IMR-90 (cell line): ENCODE data around the gene ICAM2. TPM values are rescaled to one million over a fixed set of nuclear protein-coding genes. Genes with fewer than 3 reads are reported as not detected.

Experiments used
- ATAC-seq: fragments of 200-7000 bp; cut with Tn5 transposase; 2 replicates; pipeline ENCODE4 v1.9.1; 2020; ENCODE audit warnings: low read depth, mild to moderate bottlenecking, moderate library complexity
- BruUV-seq: library from RNA; stranded (reverse); fragments of 400-500 nt; replicated peaks from 2 replicates; lab custom pipeline; 2021; lab: Mats Ljungman, UMichigan
- CTCF ChIA-PET: fragments of 300-600 bp; formaldehyde crosslinking; extraction: SDS; loops from one replicate; lab custom pipeline; 2021; ENCODE audit warnings: antibody characterized with exemption; lab: Yijun Ruan, JAX
- POLR2A ChIA-PET: fragments of 300-600 bp; sonication (Branson Sonifier 250); formaldehyde crosslinking; loops from one replicate; lab custom pipeline; 2022; ENCODE audit warnings: antibody characterized with exemption; ENCODE audit not compliant: unreplicated experiment; lab: Charles Lee
- DNase-seq: peaks from one replicate; pipeline ENCODE4 v3.0.0; 2013
- H2AFZ ChIP-seq: replicated peaks from 2 replicates; pipeline ENCODE3; 2013; ENCODE audit warnings: low read length, mild to moderate bottlenecking; ENCODE audit not compliant: poor library complexity
- H2AK5ac ChIP-seq: 2 replicates; pipeline ENCODE4 v1.6.1; 2013; ENCODE audit warnings: low read depth, low read length, inconsistent platforms
- H2AK9ac ChIP-seq: replicated peaks from 2 replicates; pipeline ENCODE3; 2013; ENCODE audit warnings: mild to moderate bottlenecking, low read depth, low read length, moderate library complexity; ENCODE audit not compliant: poor library complexity
- H2BK120ac ChIP-seq: 2 replicates; pipeline ENCODE4 v1.6.1; 2013; ENCODE audit warnings: low read depth, low read length, inconsistent platforms
- H2BK15ac ChIP-seq: 3 replicates; pipeline ENCODE4 v1.6.1; 2013; ENCODE audit warnings: low read depth, low read length, inconsistent platforms
- H2BK20ac ChIP-seq: 2 replicates; pipeline ENCODE4 v1.6.1; 2013; ENCODE audit warnings: low read depth, mild to moderate bottlenecking, inconsistent platforms, low read length, moderate library complexity
- H2BK5ac ChIP-seq: 2 replicates; pipeline ENCODE4 v1.6.1; 2013; ENCODE audit warnings: mild to moderate bottlenecking, low read depth, low read length, inconsistent platforms; ENCODE audit not compliant: poor library complexity, severe bottlenecking
- H3K14ac ChIP-seq: replicated peaks from 2 replicates; pipeline ENCODE4 v1.6.1; 2013; ENCODE audit warnings: low read depth, low read length, inconsistent platforms
- H3K18ac ChIP-seq: 2 replicates; pipeline ENCODE4 v1.6.1; 2013; ENCODE audit warnings: low read depth, low read length, control low read depth
- H3K23ac ChIP-seq: 2 replicates; pipeline ENCODE4 v1.6.1; 2013; ENCODE audit warnings: low read depth, low read length, inconsistent platforms
- H3K27ac ChIP-seq: 2 replicates; pipeline ENCODE4 v1.5.1; 2013; ENCODE audit warnings: mild to moderate bottlenecking, control low read depth, low read length; ENCODE audit not compliant: insufficient read depth
- H3K27me3 ChIP-seq: 2 replicates; pipeline ENCODE4 v1.6.1; 2013; ENCODE audit warnings: low read length; ENCODE audit not compliant: control insufficient read depth, insufficient read depth
- H3K36me3 ChIP-seq: 2 replicates; pipeline ENCODE4 v1.6.1; 2013; ENCODE audit warnings: low read length, mixed read lengths; ENCODE audit not compliant: control insufficient read depth, insufficient read depth
- H3K4ac ChIP-seq: 2 replicates; pipeline ENCODE4 v1.6.1; 2013; ENCODE audit warnings: low read depth, low read length, inconsistent platforms
- H3K4me1 ChIP-seq: 2 replicates; pipeline ENCODE4 v1.6.1; 2013; ENCODE audit warnings: low read length, mixed read lengths; ENCODE audit not compliant: control insufficient read depth, insufficient read depth
- H3K4me2 ChIP-seq: 2 replicates; pipeline ENCODE4 v1.6.1; 2013; ENCODE audit warnings: low read depth, mild to moderate bottlenecking, control low read depth, low read length, moderate library complexity
- H3K4me3 ChIP-seq: 2 replicates; pipeline ENCODE4 v1.5.1; 2013; ENCODE audit warnings: low read depth, mild to moderate bottlenecking, control low read depth, low read length, moderate library complexity; ENCODE audit not compliant: insufficient read depth
- H3K56ac ChIP-seq: 2 replicates; pipeline ENCODE4 v1.6.1; 2013; ENCODE audit warnings: low read length, inconsistent platforms; ENCODE audit not compliant: insufficient read depth; ENCODE audit errors: extremely low read depth
- H3K79me1 ChIP-seq, 2 experiments: 2 replicates each; pipeline ENCODE4 v1.6.1; 2013; ENCODE audit warnings: low read length in 2 of 2, inconsistent platforms in 1 of 2, low read depth in 1 of 2
- H3K9ac ChIP-seq: 2 replicates; pipeline ENCODE4 v1.6.1; 2013; ENCODE audit warnings: low read depth, low read length, control low read depth
- H3K9me1 ChIP-seq: 2 replicates; pipeline ENCODE4 v1.6.1; 2013; ENCODE audit warnings: low read length, inconsistent platforms; ENCODE audit not compliant: insufficient read depth
- H3K9me3 ChIP-seq: 2 replicates; pipeline ENCODE4 v1.6.1; 2013; ENCODE audit warnings: low read length; ENCODE audit not compliant: control insufficient read depth, insufficient read depth
- H4K20me1 ChIP-seq: 2 replicates; pipeline ENCODE4 v1.6.1; 2013; ENCODE audit warnings: low read length, inconsistent platforms; ENCODE audit not compliant: insufficient read depth
- H4K5ac ChIP-seq: 2 replicates; pipeline ENCODE4 v1.6.1; 2013; ENCODE audit warnings: mild to moderate bottlenecking, low read depth, low read length, control low read depth
- H4K8ac ChIP-seq, 2 experiments: 2 replicates each; pipeline ENCODE4 v1.6.1; 2013; ENCODE audit warnings: low read depth in 2 of 2, low read length in 2 of 2, control low read depth in 1 of 2, inconsistent platforms in 1 of 2
- H4K91ac ChIP-seq: 2 replicates; pipeline ENCODE4 v1.6.1; 2013; ENCODE audit warnings: low read depth, low read length, inconsistent platforms; ENCODE audit not compliant: insufficient read depth
- CEBPB ChIP-seq: IDR thresholded peaks from 2 replicates; pipeline ENCODE4 v1.6.1; 2012; ENCODE audit warnings: low read depth, low read length, improper control_type of control experiment
- CTCF ChIP-seq: conservative IDR thresholded peaks from 2 replicates; pipeline ENCODE4 v1.5.1; 2012; ENCODE audit warnings: mild to moderate bottlenecking, low read depth, low read length, improper control_type of control experiment
- ELK1 ChIP-seq: fragments of 150-350 bp; IDR thresholded peaks from 2 replicates; pipeline ENCODE4 v1.6.1; 2016; ENCODE audit warnings: low read depth, mild to moderate bottlenecking, low read length, moderate library complexity, borderline replicate concordance
- FOS ChIP-seq: fragments of 150-350 bp; IDR thresholded peaks from 2 replicates; pipeline ENCODE4 v1.6.1; 2016; ENCODE audit warnings: low read depth, low read length
- MAFK ChIP-seq: IDR thresholded peaks from 2 replicates; pipeline ENCODE4 v1.6.1; 2012; ENCODE audit warnings: low read depth, low read length, improper control_type of control experiment
- MAZ ChIP-seq: IDR thresholded peaks from 2 replicates; pipeline ENCODE4 v1.6.1; 2012; ENCODE audit warnings: low read depth, mild to moderate bottlenecking, low read length, improper control_type of control experiment, moderate library complexity, borderline replicate concordance
- RAD21 ChIP-seq: IDR thresholded peaks from 2 replicates; pipeline ENCODE4 v1.6.1; 2012; ENCODE audit warnings: low read length, improper control_type of control experiment
- SMC3 ChIP-seq: fragments of 150-350 bp; IDR thresholded peaks from 2 replicates; pipeline ENCODE4 v1.6.1; 2016; ENCODE audit warnings: low read depth, mild to moderate bottlenecking, antibody characterized with exemption, low read length, moderate library complexity
- WGBS, 2 experiments: methylation state at CpG; one replicate each; pipeline versions ENCODE4 v1.1.5 to v1.1.7; 2013; ENCODE audit warnings: missing lambda C conversion rate in 2 of 2; ENCODE audit not compliant: insufficient read length in 1 of 2; ENCODE audit errors: extremely low coverage in 2 of 2; 5-methylcytosine and 5-hydroxymethylcytosine counted together
- dilution Hi-C: fragments of 300-500 bp; cut with HindIII; formaldehyde crosslinking; loops from one replicate; pipeline ENCODE4 v1.14.3; 2018; ENCODE audit warnings: low sequenced_read_pairs; ENCODE audit not compliant: unreplicated experiment
- in situ Hi-C: fragments of 300-500 bp; cut with MboI; formaldehyde crosslinking; loops from 3 replicates; pipeline ENCODE4 v1.14.3; 2019; ENCODE audit warnings: low sequenced_read_pairs, inconsistent platforms, mixed read lengths
- intact Hi-C: fragments of 100-400 bp; cut with micrococcal nuclease; formaldehyde crosslinking; loops from 2 replicates; pipeline ENCODE4 v1.10.0; 2022
- polyA plus RNA-seq, 3 experiments: library from polyadenylated mRNA; depleted of rRNA; stranded (reverse); fragments of >200 nt; gene quantifications; 2 replicates each; pipeline ENCODE4 v1.2.3, GENCODE V29; 2012; ENCODE audit warnings: low replicate concordance in 1 of 3
- total RNA-seq: library from RNA; depleted of rRNA; stranded (reverse); fragments of >200 nt; gene quantifications from 2 replicates; pipeline ENCODE4 v1.2.3, GENCODE V29; 2012

ICAM2 gene
- total and polyA plus RNA-seq, 2 of the 4 experiments (the other 2 are of a cell fraction) = 0.12 TPM; not detected in 1

GRCh38 chr17:64004218-64004770, 16.1 kb downstream of the ICAM2 start:
- Histone ChIP-seq H3K4me1 (no peaks in the 10 kb centered on the region; the same call in 1 of the 2 replicates), H4K20me1 (no peaks in the 10 kb centered on the region), H2AFZ (no peak overlapping the region), H3K9me1 (peaks cover 9% of the 10 kb centered on the region), H3K27ac (no peak overlapping the region), H4K91ac (no peak overlapping the region), H3K23ac (no peak overlapping the region), H3K27me3 (peaks cover 18% of the 10 kb centered on the region), H3K9ac (no peak overlapping the region), H3K56ac (no peak overlapping the region), H3K4ac (no peak overlapping the region), H4K8ac (no peak overlapping the region), H4K5ac (no peak overlapping the region), H2AK5ac (no peak overlapping the region), H3K36me3 (no peaks in the 10 kb centered on the region), H3K18ac (no peak overlapping the region), H2BK120ac (no peak overlapping the region), H2BK15ac (no peak overlapping the region), H2BK20ac (no peak overlapping the region), H2BK5ac (no peak overlapping the region), H3K4me2 (no peak overlapping the region), H3K79me1 (no peaks in the 10 kb centered on the region), H3K9me3 (no peaks in the 10 kb centered on the region), H3K4me3 (no peak overlapping the region), H2AK9ac (no peak overlapping the region), H3K14ac (no peak overlapping the region)
- BruUV-seq = no TSS peak
- intact Hi-C loops (no loop called here), dilution Hi-C loops (no loop called here), in situ Hi-C loops (no loop called here)
- POLR2A ChIA-PET = no interaction called here
- CTCF ChIA-PET = no interaction called here
- DNase-seq (no peak), ATAC-seq (no peak)
- no CpG with 5 or more reads among the region's 7 CpGs for WGBS, 2 experiments
- TF ChIP-seq SMC3 = no peak
- no peak for TF ChIP-seq MAFK
- no peak for TF ChIP-seq ELK1
- TF ChIP-seq RAD21 = no peak
- TF ChIP-seq CEBPB = no peak
- TF ChIP-seq CTCF = no peak
- TF ChIP-seq FOS = no peak
- TF ChIP-seq MAZ = no peak
